ENCODE measurements around the gene TMPRSS9. TPM values are rescaled to one million over a fixed set of nuclear protein-coding genes. Genes with fewer than 3 reads are reported as not detected.

The TMPRSS9 gene
- total and polyA plus RNA-seq, 2 of the 13 experiments (the other 11 are each of a cell fraction or from before 2014, with no cell fraction given), result 2.5 to 5.2 TPM

- TF ChIP-seq NONO (IDR thresholded peaks at IDR 0.05) (no peak), NONO (CRISPR knock-in tag; conservative IDR thresholded peaks at IDR 0.05) (0 out of 2 replicates have a peak, but pooled peaks have one; percentile 20), THAP11 (CRISPR knock-in tag; IDR thresholded peaks at IDR 0.05) (no peak), RORA (CRISPR knock-in tag; IDR thresholded peaks at IDR 0.05) (no peak), CHD2 (IDR thresholded peaks at IDR 0.05; ENCODE audit: low read depth, low read length) (no peak), ELF3 (CRISPR knock-in tag; IDR thresholded peaks at IDR 0.05) (no peak), PAXIP1 (CRISPR knock-in tag; conservative IDR thresholded peaks at IDR 0.05) (0 out of 2 replicates have a peak, but pooled peaks have one; percentile 12), SMAD3 (CRISPR knock-in tag; IDR thresholded peaks at IDR 0.05) (no peak), EZH2 (conservative IDR thresholded peaks at IDR 0.05; ENCODE audit: low read depth, low read length) (no peak), SALL1 (CRISPR knock-in tag; IDR thresholded peaks at IDR 0.05) (0 out of 2 replicates have a peak, but pooled peaks have one; percentile 12), ZNF501 (CRISPR knock-in tag; IDR thresholded peaks at IDR 0.05) (no peak), CENPBD1 (CRISPR knock-in tag; IDR thresholded peaks at IDR 0.05; ENCODE audit: borderline replicate concordance, low read depth) (no peak), REL (CRISPR knock-in tag; conservative IDR thresholded peaks at IDR 0.05) (0 out of 2 replicates have a peak, but pooled peaks have one; percentile 58), RBM39 (IDR thresholded peaks at IDR 0.05; ENCODE audit: low read depth, low read length, poor library complexity, severe bottlenecking) (no peak), ZSCAN5A (CRISPR knock-in tag; IDR thresholded peaks at IDR 0.05; ENCODE audit: borderline replicate concordance) (no peak), SIN3B (IDR thresholded peaks at IDR 0.05; ENCODE audit: low read length) (no peak)
- TF ChIP-seq, protein P1, sequence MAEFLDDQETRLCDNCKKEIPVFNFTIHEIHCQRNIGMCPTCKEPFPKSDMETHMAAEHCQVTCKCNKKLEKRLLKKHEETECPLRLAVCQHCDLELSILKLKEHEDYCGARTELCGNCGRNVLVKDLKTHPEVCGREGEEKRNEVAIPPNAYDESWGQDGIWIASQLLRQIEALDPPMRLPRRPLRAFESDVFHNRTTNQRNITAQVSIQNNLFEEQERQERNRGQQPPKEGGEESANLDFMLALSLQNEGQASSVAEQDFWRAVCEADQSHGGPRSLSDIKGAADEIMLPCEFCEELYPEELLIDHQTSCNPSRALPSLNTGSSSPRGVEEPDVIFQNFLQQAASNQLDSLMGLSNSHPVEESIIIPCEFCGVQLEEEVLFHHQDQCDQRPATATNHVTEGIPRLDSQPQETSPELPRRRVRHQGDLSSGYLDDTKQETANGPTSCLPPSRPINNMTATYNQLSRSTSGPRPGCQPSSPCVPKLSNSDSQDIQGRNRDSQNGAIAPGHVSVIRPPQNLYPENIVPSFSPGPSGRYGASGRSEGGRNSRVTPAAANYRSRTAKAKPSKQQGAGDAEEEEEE (CRISPR knock-in tag; IDR thresholded peaks at IDR 0.05; ENCODE audit: borderline replicate concordance), result no peak
- TF ChIP-seq, protein P2, sequence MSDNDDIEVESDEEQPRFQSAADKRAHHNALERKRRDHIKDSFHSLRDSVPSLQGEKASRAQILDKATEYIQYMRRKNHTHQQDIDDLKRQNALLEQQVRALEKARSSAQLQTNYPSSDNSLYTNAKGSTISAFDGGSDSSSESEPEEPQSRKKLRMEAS (IDR thresholded peaks at IDR 0.05), result peak; percentile 0; the same call in 1 of the 2 replicates
These were observed 28.3 kb upstream of the TMPRSS9 start (continued) for GRCh38 chr19:2331601-2332246.
